ENCODE results near the gene NAV3. TPM values are rescaled to one million over a fixed set of nuclear protein-coding genes. Genes with fewer than 3 reads are reported as not detected.

The NAV3 gene
- total and polyA plus RNA-seq, 2 experiments from 2014 or later: 1.2 to 9.0 TPM

GRCh38 chr12:78210894-78211302, 380.2 kb downstream of the NAV3 start:
- TF ChIP-seq, protein P1, sequence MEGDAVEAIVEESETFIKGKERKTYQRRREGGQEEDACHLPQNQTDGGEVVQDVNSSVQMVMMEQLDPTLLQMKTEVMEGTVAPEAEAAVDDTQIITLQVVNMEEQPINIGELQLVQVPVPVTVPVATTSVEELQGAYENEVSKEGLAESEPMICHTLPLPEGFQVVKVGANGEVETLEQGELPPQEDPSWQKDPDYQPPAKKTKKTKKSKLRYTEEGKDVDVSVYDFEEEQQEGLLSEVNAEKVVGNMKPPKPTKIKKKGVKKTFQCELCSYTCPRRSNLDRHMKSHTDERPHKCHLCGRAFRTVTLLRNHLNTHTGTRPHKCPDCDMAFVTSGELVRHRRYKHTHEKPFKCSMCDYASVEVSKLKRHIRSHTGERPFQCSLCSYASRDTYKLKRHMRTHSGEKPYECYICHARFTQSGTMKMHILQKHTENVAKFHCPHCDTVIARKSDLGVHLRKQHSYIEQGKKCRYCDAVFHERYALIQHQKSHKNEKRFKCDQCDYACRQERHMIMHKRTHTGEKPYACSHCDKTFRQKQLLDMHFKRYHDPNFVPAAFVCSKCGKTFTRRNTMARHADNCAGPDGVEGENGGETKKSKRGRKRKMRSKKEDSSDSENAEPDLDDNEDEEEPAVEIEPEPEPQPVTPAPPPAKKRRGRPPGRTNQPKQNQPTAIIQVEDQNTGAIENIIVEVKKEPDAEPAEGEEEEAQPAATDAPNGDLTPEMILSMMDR (IDR thresholded peaks at IDR 0.05; ENCODE audit: low read depth, low read length): no peak
- no peak overlapping the region for H3K27ac ChIP-seq
- H3K4me1 ChIP-seq (ENCODE audit: low read depth): no peaks in the 10 kb centered on the region
- H3K9me3 ChIP-seq (ENCODE audit: low read depth): no peaks in the 10 kb centered on the region
- H3K27me3 ChIP-seq: no peaks in the 10 kb centered on the region
- no peak overlapping the region for H3K4me3 ChIP-seq
- H3K36me3 ChIP-seq: no peaks in the 10 kb centered on the region
- DNase-seq (ENCODE audit: low read depth in 1 of 2, low spot score in 1 of 2): peak in 1 of 2 donors; percentile 84

GRCh38 chr12:78220811-78221210, 390.1 kb downstream of the NAV3 start:
- DNase-seq (ENCODE audit: low read depth in 1 of 2, low spot score in 1 of 2): no peak
- TF ChIP-seq, protein P1 (IDR thresholded peaks at IDR 0.05; ENCODE audit: low read depth, low read length): no peak
- H3K36me3 ChIP-seq: no peaks in the 10 kb centered on the region
- no peak overlapping the region for H3K4me3 ChIP-seq
- H3K27me3 ChIP-seq: no peaks in the 10 kb centered on the region
- H3K27ac ChIP-seq: no peak overlapping the region
- no peaks in the 10 kb centered on the region for H3K4me1 ChIP-seq (ENCODE audit: low read depth)
- no peaks in the 10 kb centered on the region for H3K9me3 ChIP-seq (ENCODE audit: low read depth)

DNA sequence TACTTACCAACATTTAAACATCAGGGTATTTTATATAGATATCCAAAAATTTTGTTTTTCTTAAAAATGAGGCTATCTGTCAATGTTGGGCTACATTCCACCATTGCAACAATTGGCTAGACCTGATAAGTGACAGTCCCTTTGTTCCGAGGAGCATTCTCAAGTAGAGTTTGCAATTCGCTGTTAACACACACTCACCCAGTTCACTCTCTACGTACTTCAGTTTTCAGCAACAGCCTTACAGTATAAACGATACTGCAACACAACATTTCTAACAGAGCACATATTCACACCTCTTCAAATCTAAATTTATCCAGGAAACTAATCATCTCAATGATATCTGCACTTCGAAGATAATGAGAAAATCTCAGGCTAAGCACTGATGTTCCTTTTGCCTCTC, 393.5 kb downstream of the NAV3 start:
- H3K27ac ChIP-seq: no peak overlapping the region
- no peaks in the 10 kb centered on the region for H3K36me3 ChIP-seq
- H3K27me3 ChIP-seq: no peaks in the 10 kb centered on the region
- no peak for DNase-seq (ENCODE audit: low read depth in 1 of 2, low spot score in 1 of 2)
- TF ChIP-seq, protein P1 (IDR thresholded peaks at IDR 0.05; ENCODE audit: low read depth, low read length): no peak
- H3K4me3 ChIP-seq: no peak overlapping the region
- H3K4me1 ChIP-seq (ENCODE audit: low read depth): no peaks in the 10 kb centered on the region
- no peaks in the 10 kb centered on the region for H3K9me3 ChIP-seq (ENCODE audit: low read depth)

DNA sequence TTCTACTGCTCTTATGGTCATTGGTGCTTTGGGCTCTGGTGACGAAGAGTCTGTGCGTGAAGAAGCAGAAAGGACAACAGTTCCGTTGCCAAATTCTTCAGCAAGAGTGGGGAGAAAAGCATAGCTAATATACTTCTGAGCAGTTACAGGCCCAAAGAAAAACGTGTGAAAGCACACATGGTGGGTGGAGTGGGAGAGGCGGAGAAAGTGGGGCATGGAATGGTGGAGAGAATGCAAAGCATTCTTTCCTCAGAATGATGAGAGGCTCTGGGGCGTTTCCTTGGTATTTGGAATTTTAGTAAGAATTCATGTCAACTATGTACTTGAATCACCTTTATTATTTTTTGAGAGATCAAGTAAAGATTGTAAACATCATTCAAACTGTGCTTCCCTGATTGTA, 396.1 kb downstream of the NAV3 start:
- no peak overlapping the region for H3K4me3 ChIP-seq
- no peaks in the 10 kb centered on the region for H3K4me1 ChIP-seq (ENCODE audit: low read depth)
- no peaks in the 10 kb centered on the region for H3K36me3 ChIP-seq
- H3K9me3 ChIP-seq (ENCODE audit: low read depth): no peaks in the 10 kb centered on the region
- TF ChIP-seq, protein P1 (IDR thresholded peaks at IDR 0.05; ENCODE audit: low read depth, low read length): no peak
- H3K27ac ChIP-seq: no peak overlapping the region
- DNase-seq (ENCODE audit: low read depth in 1 of 2, low spot score in 1 of 2): no peak
- H3K27me3 ChIP-seq: no peaks in the 10 kb centered on the region

DNA sequence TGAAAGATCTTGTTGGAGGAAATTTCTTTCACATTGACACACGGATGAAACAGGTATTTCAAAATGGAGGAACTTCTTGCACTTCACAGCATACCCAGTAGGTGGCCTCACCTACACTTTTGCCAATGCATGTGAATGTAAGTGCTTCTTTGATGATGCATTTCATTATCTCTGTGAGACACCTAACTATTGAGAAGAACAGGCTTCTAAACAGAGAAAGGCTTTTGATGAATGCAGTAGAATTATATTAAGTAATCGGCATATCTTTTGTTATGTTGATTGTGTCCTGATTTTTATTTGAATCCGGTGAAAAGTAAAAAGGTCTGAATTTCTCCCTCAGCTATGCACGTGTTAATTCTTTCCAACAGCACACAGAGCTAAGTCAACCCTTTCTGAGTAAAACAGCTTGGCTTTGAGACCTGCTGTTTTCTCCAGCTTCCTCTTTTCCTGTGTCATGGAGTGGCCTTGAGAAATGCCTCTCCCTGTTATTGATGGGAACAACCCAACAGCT, 399.0 kb downstream of the NAV3 start:
- H3K9me3 ChIP-seq (ENCODE audit: low read depth): no peaks in the 10 kb centered on the region
- no peak overlapping the region for H3K27ac ChIP-seq
- no peaks in the 10 kb centered on the region for H3K4me1 ChIP-seq (ENCODE audit: low read depth)

More for the DNA sequence above, 399.0 kb downstream of the NAV3 start:
- H3K27me3 ChIP-seq: no peaks in the 10 kb centered on the region
- peak; percentile 28 to 56 for DNase-seq (ENCODE audit: low read depth in 1 of 2, low spot score in 1 of 2)
- TF ChIP-seq, protein P1 (IDR thresholded peaks at IDR 0.05; ENCODE audit: low read depth, low read length): peak; percentile 78
- H3K36me3 ChIP-seq: no peaks in the 10 kb centered on the region
- H3K4me3 ChIP-seq: no peak overlapping the region

Data from cardiac muscle cell (in vitro differentiated cells and primary cell).